ENCODE results near the gene ATP5PO. TPM values are rescaled to one million over a fixed set of nuclear protein-coding genes. Genes with fewer than 3 reads are reported as not detected.

Gene ATP5PO
- total RNA-seq, 2 experiments from 2014 or later: 210 to 227 TPM

- Histone ChIP-seq H3K27ac (ENCODE audit: low read depth, low read length, poor library complexity, severe bottlenecking) (no peak overlapping the region), H3K4me1 (ENCODE audit: insufficient read depth, low read length, poor library complexity, severe bottlenecking) (peaks cover 21% of the 10 kb centered on the region)
- POLR2A ChIA-PET: interaction anchor here (1.2 to 1.3 kb wide), 4 partner anchors 17 to 80 kb away, joined by 3 to 5 read pairs (median 4); no protein-coding TSS in a partner anchor
These were observed 21.5 kb upstream of the ATP5PO start for GRCh38 chr21:33937146-33937545.

GRCh38 chr21:33936301-33937038, 20.9 kb upstream of the ATP5PO start:
- Histone ChIP-seq H4K20me1 (ENCODE audit: insufficient read depth, low read length) (no peaks in the 10 kb centered on the region), H3K4me3 (ENCODE audit: low read depth, low read length, poor library complexity, severe bottlenecking) (no peak overlapping the region), H2AFZ (ENCODE audit: low read length) (peak overlapping the region; percentile 47; the same call in 1 of the 2 replicates), H3K4me2 (ENCODE audit: low read length) (no peak overlapping the region), H3K9me2 (ENCODE audit: insufficient read depth, low read length) (no peaks in the 10 kb centered on the region), H3K36me3 (ENCODE audit: insufficient read depth, low read length) (no peaks in the 10 kb centered on the region), H3K79me2 (ENCODE audit: insufficient read depth, low read depth, low read length) (no peaks in the 10 kb centered on the region), H3K27ac (ENCODE audit: low read depth, low read length, poor library complexity, severe bottlenecking) (no peak overlapping the region), H3K4me1 (ENCODE audit: insufficient read depth, low read length, poor library complexity, severe bottlenecking) (peaks cover 21% of the 10 kb centered on the region), H3K9me3 (ENCODE audit: low read length) (no peaks in the 10 kb centered on the region)
- POLR2A ChIA-PET: interaction anchor here (1.2 kb wide), 2 partner anchors 17 to 81 kb away, joined by 3 to 5 read pairs; no protein-coding TSS in a partner anchor
- intact Hi-C loops (cut with micrococcal nuclease; ENCODE audit: unreplicated experiment): no loop called here
- BruUV-seq (replicated peaks): no TSS peak
- TF ChIP-seq EZH2phosphoT487 (IDR thresholded peaks at IDR 0.05; ENCODE audit: borderline replicate concordance, low read depth, low read length): no peak
- TF ChIP-seq, protein P1, sequence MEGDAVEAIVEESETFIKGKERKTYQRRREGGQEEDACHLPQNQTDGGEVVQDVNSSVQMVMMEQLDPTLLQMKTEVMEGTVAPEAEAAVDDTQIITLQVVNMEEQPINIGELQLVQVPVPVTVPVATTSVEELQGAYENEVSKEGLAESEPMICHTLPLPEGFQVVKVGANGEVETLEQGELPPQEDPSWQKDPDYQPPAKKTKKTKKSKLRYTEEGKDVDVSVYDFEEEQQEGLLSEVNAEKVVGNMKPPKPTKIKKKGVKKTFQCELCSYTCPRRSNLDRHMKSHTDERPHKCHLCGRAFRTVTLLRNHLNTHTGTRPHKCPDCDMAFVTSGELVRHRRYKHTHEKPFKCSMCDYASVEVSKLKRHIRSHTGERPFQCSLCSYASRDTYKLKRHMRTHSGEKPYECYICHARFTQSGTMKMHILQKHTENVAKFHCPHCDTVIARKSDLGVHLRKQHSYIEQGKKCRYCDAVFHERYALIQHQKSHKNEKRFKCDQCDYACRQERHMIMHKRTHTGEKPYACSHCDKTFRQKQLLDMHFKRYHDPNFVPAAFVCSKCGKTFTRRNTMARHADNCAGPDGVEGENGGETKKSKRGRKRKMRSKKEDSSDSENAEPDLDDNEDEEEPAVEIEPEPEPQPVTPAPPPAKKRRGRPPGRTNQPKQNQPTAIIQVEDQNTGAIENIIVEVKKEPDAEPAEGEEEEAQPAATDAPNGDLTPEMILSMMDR (conservative IDR thresholded peaks at IDR 0.05; ENCODE audit: low read length): no peak
- DNase-seq (ENCODE audit: low spot score): no peak
- CTCF ChIA-PET (ENCODE audit: unreplicated experiment): no interaction called here

More at GRCh38 chr21:33937146-33937545, 21.5 kb upstream of the ATP5PO start:
- H3K79me2 ChIP-seq (ENCODE audit: insufficient read depth, low read depth, low read length): no peaks in the 10 kb centered on the region
- H3K9me3 ChIP-seq (ENCODE audit: low read length): no peaks in the 10 kb centered on the region
- H2AFZ ChIP-seq (ENCODE audit: low read length): peak overlapping the region; percentile 47; the same call in 1 of the 2 replicates
- no peak for DNase-seq (ENCODE audit: low spot score)
- no peaks in the 10 kb centered on the region for H4K20me1 ChIP-seq (ENCODE audit: insufficient read depth, low read length)
- CTCF ChIA-PET (ENCODE audit: unreplicated experiment): no interaction called here
- 0 out of 2 replicates have a peak overlapping the region, but pooled peaks have one; percentile 1 for H3K4me2 ChIP-seq (ENCODE audit: low read length)
- H3K4me3 ChIP-seq (ENCODE audit: low read depth, low read length, poor library complexity, severe bottlenecking): no peak overlapping the region
- no TSS peak for BruUV-seq (replicated peaks)
- no peaks in the 10 kb centered on the region for H3K36me3 ChIP-seq (ENCODE audit: insufficient read depth, low read length)
- no peak for TF ChIP-seq EZH2phosphoT487 (IDR thresholded peaks at IDR 0.05; ENCODE audit: borderline replicate concordance, low read depth, low read length)
- TF ChIP-seq, protein P1 (conservative IDR thresholded peaks at IDR 0.05; ENCODE audit: low read length): no peak
- no peaks in the 10 kb centered on the region for H3K9me2 ChIP-seq (ENCODE audit: insufficient read depth, low read length)
- intact Hi-C loops (cut with micrococcal nuclease; ENCODE audit: unreplicated experiment): no loop called here

- intact Hi-C loops (cut with micrococcal nuclease; ENCODE audit: unreplicated experiment): no loop called here
- no peak overlapping the region for H3K4me3 ChIP-seq (ENCODE audit: low read depth, low read length, poor library complexity, severe bottlenecking)
- POLR2A ChIA-PET: interaction anchor here (0.7 to 1.1 kb wide), 2 partner anchors 197 to 441 kb away, joined by 3 read pairs; no protein-coding TSS in a partner anchor
- peak overlapping the region; percentile 54; the same call in 1 of the 2 replicates for H3K4me2 ChIP-seq (ENCODE audit: low read length)
- CTCF ChIA-PET (ENCODE audit: unreplicated experiment): interaction anchor here (1.2 kb wide), 1 partner anchor 8 kb away, joined by 3 read pairs; no protein-coding TSS in a partner anchor
- no peak for DNase-seq (ENCODE audit: low spot score)
- no TSS peak for BruUV-seq (replicated peaks)
- no peaks in the 10 kb centered on the region for H3K36me3 ChIP-seq (ENCODE audit: insufficient read depth, low read length)
- H3K4me1 ChIP-seq (ENCODE audit: insufficient read depth, low read length, poor library complexity, severe bottlenecking): peaks cover 16% of the 10 kb centered on the region
- no peak for TF ChIP-seq EZH2phosphoT487 (IDR thresholded peaks at IDR 0.05; ENCODE audit: borderline replicate concordance, low read depth, low read length)
- TF ChIP-seq, protein P1 (conservative IDR thresholded peaks at IDR 0.05; ENCODE audit: low read length): no peak
- H3K9me3 ChIP-seq (ENCODE audit: low read length): no peaks in the 10 kb centered on the region
- no peak overlapping the region for H3K27ac ChIP-seq (ENCODE audit: low read depth, low read length, poor library complexity, severe bottlenecking)
- no peaks in the 10 kb centered on the region for H3K9me2 ChIP-seq (ENCODE audit: insufficient read depth, low read length)
- H4K20me1 ChIP-seq (ENCODE audit: insufficient read depth, low read length): no peaks in the 10 kb centered on the region
- H2AFZ ChIP-seq (ENCODE audit: low read length): 0 out of 2 replicates have a peak overlapping the region, but pooled peaks have one; percentile 29
- H3K79me2 ChIP-seq (ENCODE audit: insufficient read depth, low read depth, low read length): no peaks in the 10 kb centered on the region
These were observed 17.1 kb upstream of the ATP5PO start for GRCh38 chr21:33932731-33933130.

Measured in OCI-LY7 (cell line).